Right lung (tissue), 5 donors: Measurements from ENCODE around the gene TUBB1. TPM values are rescaled to one million over a fixed set of nuclear protein-coding genes. Genes with fewer than 3 reads are reported as not detected.

Experiments used
- DNase-seq, 2 donors: peaks; one replicate each; pipeline ENCODE4 v3.0.0-alpha.2; 2013
- polyA plus RNA-seq, 5 donors: library from polyadenylated mRNA; unstranded; fragments of 120-200 nt; gene quantifications; one replicate each; pipeline versions ENCODE4 v1.2.1 to v1.2.3, GENCODE V29; 2013; ENCODE audit warnings: inconsistent platforms in 1 of 5, low replicate concordance in 1 of 5; ENCODE audit not compliant: insufficient read length in 5 of 5, insufficient read depth in 1 of 5

Gene TUBB1
- polyA plus RNA-seq, 5 donors = 3.1 to 5.7 (median 4.4) TPM

GRCh38 chr20:58987790-58988564 lies 31.3 kb upstream of the TUBB1 start:
- DNase-seq = no peak

- DNase-seq = no peak
Observed at GRCh38 chr20:58988565-58988882, 30.7 kb upstream of the TUBB1 start.

- no peak for DNase-seq
Observed at GRCh38 chr20:58989196-58989595, 30.0 kb upstream of the TUBB1 start.

- no peak for DNase-seq
Observed at GRCh38 chr20:58990651-58991445, 28.4 kb upstream of the TUBB1 start.

GRCh38 chr20:58991715-58992114 lies 27.5 kb upstream of the TUBB1 start:
- no peak for DNase-seq

GRCh38 chr20:58992911-58993310 lies 26.3 kb upstream of the TUBB1 start:
- DNase-seq = no peak

- DNase-seq = no peak
Observed at GRCh38 chr20:58993332-58994248, 25.6 kb upstream of the TUBB1 start.

GRCh38 chr20:58994390-58995159 lies 24.7 kb upstream of the TUBB1 start:
- no peak for DNase-seq

- DNase-seq = peak in 1 of 2 donors; percentile 38
Observed at GRCh38 chr20:58995461-58996225, 23.6 kb upstream of the TUBB1 start.

- DNase-seq = no peak
Observed at GRCh38 chr20:58996226-58996611, 23.0 kb upstream of the TUBB1 start.

GRCh38 chr20:58997141-58997770 lies 22.0 kb upstream of the TUBB1 start:
- DNase-seq = no peak

- DNase-seq = no peak
Observed at GRCh38 chr20:58998656-58999055, 20.6 kb upstream of the TUBB1 start.

- DNase-seq = no peak
Observed at GRCh38 chr20:59000326-59000725, 18.9 kb upstream of the TUBB1 start.

GRCh38 chr20:59001068-59001448 lies 18.2 kb upstream of the TUBB1 start:
- no peak for DNase-seq

- no peak for DNase-seq
Observed at GRCh38 chr20:59001449-59002171, 17.6 kb upstream of the TUBB1 start.

- DNase-seq = no peak
Observed at GRCh38 chr20:59002388-59002787, 16.8 kb upstream of the TUBB1 start.

GRCh38 chr20:59002874-59003399 lies 16.3 kb upstream of the TUBB1 start:
- no peak for DNase-seq

GRCh38 chr20:59003836-59004492 lies 15.3 kb upstream of the TUBB1 start:
- DNase-seq = no peak

- no peak for DNase-seq
Observed at GRCh38 chr20:59004493-59004762, 14.8 kb upstream of the TUBB1 start.
